Activated CD8-positive, alpha-beta memory T cell treated with anti-CD3 and anti-CD28 coated beads, Interleukin-2, amount 50 U/mL, for 4 hours (primary cell): ENCODE results near the gene EEF1AKMT4.
A peak's percentile ranks its signal among the peaks of the same experiment; 100 is the strongest.
"Not testable (repeated sequence)": the region's sequence is repeated elsewhere in the genome, so short reads cannot be mapped to it uniquely, and the experiment has no call there.

Experiments used
- DNase-seq: peaks from one replicate; pipeline ENCODE4 v3.0.0-alpha.2; 2020

EEF1AKMT4 gene

GRCh38 chr3:184261270-184261853 is 11.9 kb downstream of the EEF1AKMT4 start, which contains the start of gene CAMK2N2:
Gene CAMK2N2, minus strand, starts transcription at chr3:184261553. Its CDS starts 268 bp downstream, at chr3:184261285.
- DNase-seq, result peak; percentile 62

- DNase-seq, result peak; percentile 41
These were observed 12.6 kb downstream of the EEF1AKMT4 start for GRCh38 chr3:184261854-184262763.

GRCh38 chr3:184262764-184263179 is 13.3 kb downstream of the EEF1AKMT4 start:
- DNase-seq, result no peak

- not testable (repeated sequence) for DNase-seq
These were observed 17.8 kb downstream of the EEF1AKMT4 start for GRCh38 chr3:184267249-184267648.

- no peak for DNase-seq
These were observed 22.8 kb downstream of the EEF1AKMT4 start for GRCh38 chr3:184272269-184272668.

- DNase-seq, result no peak
These were observed 25.9 kb downstream of the EEF1AKMT4 start for GRCh38 chr3:184275381-184275701.

- DNase-seq, result no peak
These were observed 26.8 kb downstream of the EEF1AKMT4 start, which contains the start of gene ECE2 for GRCh38 chr3:184275961-184276910. Gene ECE2, plus strand, starts transcription at chr3:184276022. Its CDS starts 132 bp downstream, at chr3:184276154.

GRCh38 chr3:184277366-184277765 is 27.9 kb downstream of the EEF1AKMT4 start:
- DNase-seq, result no peak

GRCh38 chr3:184282941-184283340 is 33.5 kb downstream of the EEF1AKMT4 start:
- no peak for DNase-seq

- no peak for DNase-seq
These were observed 34.2 kb downstream of the EEF1AKMT4 start for GRCh38 chr3:184283681-184284080.

GRCh38 chr3:184284696-184285095 is 35.2 kb downstream of the EEF1AKMT4 start:
- no peak for DNase-seq

- DNase-seq, result peak; percentile 65
These were observed 40.0 kb downstream of the EEF1AKMT4 start for GRCh38 chr3:184289426-184289938.

GRCh38 chr3:184290331-184290730 is 40.9 kb downstream of the EEF1AKMT4 start:
- no peak for DNase-seq

- DNase-seq, result no peak
These were observed 41.7 kb downstream of the EEF1AKMT4 start for GRCh38 chr3:184291044-184291737.

GRCh38 chr3:184291738-184292445 is 42.4 kb downstream of the EEF1AKMT4 start:
- no peak for DNase-seq

- no peak for DNase-seq
These were observed 46.3 kb downstream of the EEF1AKMT4 start for GRCh38 chr3:184295771-184296170.

- no peak for DNase-seq
These were observed 47.1 kb downstream of the EEF1AKMT4 start for GRCh38 chr3:184296616-184297015.

GRCh38 chr3:184298759-184299487 is 49.5 kb downstream of the EEF1AKMT4 start, which contains the start of gene PSMD2:
Gene PSMD2, plus strand, starts transcription at chr3:184299241. Its CDS starts 26 bp downstream, at chr3:184299267.
- peak; percentile 98 for DNase-seq

- no peak for DNase-seq
These were observed 50.3 kb downstream of the EEF1AKMT4 start for GRCh38 chr3:184299488-184300377.

GRCh38 chr3:184300378-184300720 is 50.9 kb downstream of the EEF1AKMT4 start:
- DNase-seq, result no peak
